Spinal cord (tissue), 10 donors: ENCODE results near the gene LIMCH1. TPM values are rescaled to one million over a fixed set of nuclear protein-coding genes. Genes with fewer than 3 reads are reported as not detected.

ENCODE experiments used
- DNase-seq, 6 donors: peaks; one replicate each; pipeline versions ENCODE4 v3.0.0 to v3.0.0-alpha.2; 2013 to 2015; ENCODE audit warnings: low spot score in 6 of 6, low read depth in 4 of 6
- H3K27ac ChIP-seq: one replicate; pipeline ENCODE4 v1.5.1; 2013; ENCODE audit warnings: low read depth, low read length, control low read depth
- H3K27me3 ChIP-seq: one replicate; pipeline ENCODE4 v1.6.1; 2013; ENCODE audit warnings: low read length; ENCODE audit not compliant: control insufficient read depth, insufficient read depth
- H3K36me3 ChIP-seq: one replicate; pipeline ENCODE4 v1.6.1; 2013; ENCODE audit warnings: low read length; ENCODE audit not compliant: control insufficient read depth, insufficient read depth
- H3K4me1 ChIP-seq: one replicate; pipeline ENCODE4 v1.6.1; 2013; ENCODE audit warnings: low read length; ENCODE audit not compliant: control insufficient read depth, insufficient read depth
- H3K4me3 ChIP-seq: one replicate; pipeline ENCODE4 v1.5.1; 2013; ENCODE audit warnings: low read depth, low read length, control low read depth
- H3K9me3 ChIP-seq: one replicate; pipeline ENCODE4 v1.6.1; 2013; ENCODE audit warnings: low read length; ENCODE audit not compliant: control insufficient read depth, insufficient read depth
- WGBS: methylation state at CpG from one replicate; pipeline ENCODE4 v1.1.5; 2013; ENCODE audit warnings: missing lambda C conversion rate; ENCODE audit not compliant: insufficient coverage; 5-methylcytosine and 5-hydroxymethylcytosine counted together
- polyA plus RNA-seq, 2 donors: library from polyadenylated mRNA; unstranded; fragments of 120-200 nt; gene quantifications; one replicate each; pipeline ENCODE4 v1.2.1, GENCODE V29; 2013; ENCODE audit not compliant: insufficient read length in 2 of 2
- total RNA-seq, 2 donors: library from RNA; depleted of rRNA in 1 of 2; stranded (reverse); fragments of 120-200 nt in 1 of 2; fragments of >200 nt in 1 of 2; gene quantifications; one replicate each; pipeline versions ENCODE4 v1.2.3 to v1.2.4, GENCODE V29; 2013 to 2014
- donor health status: healthy.

Gene LIMCH1
- total and polyA plus RNA-seq, 4 donors: 51.2 to 64.9 (median 58.9) TPM

DNA sequence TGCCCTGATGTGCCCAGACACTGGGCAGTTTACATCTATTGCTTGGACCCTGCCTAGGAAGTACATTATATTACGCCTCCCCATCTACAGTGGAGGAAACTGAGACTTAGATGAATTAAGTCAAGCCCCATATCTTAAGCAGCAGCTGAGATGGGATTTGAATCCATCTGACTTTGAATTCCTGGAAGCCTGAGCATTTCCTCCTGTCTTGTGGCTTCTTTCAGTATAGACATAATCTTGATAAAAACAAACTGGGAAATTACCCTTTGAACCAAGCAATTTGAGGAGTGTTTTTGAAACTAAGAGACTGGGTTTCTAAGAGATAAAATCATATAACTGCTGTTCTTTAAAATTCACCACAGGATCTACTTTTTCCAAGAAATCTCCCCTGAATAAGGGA is 18.6 kb downstream of the LIMCH1 start:
- Histone ChIP-seq H3K9me3 (no peaks in the 10 kb centered on the region), H3K4me3 (no peak overlapping the region), H3K27me3 (no peaks in the 10 kb centered on the region), H3K27ac (no peak overlapping the region), H3K4me1 (peaks cover 6% of the 10 kb centered on the region), H3K36me3 (no peaks in the 10 kb centered on the region)
- DNase-seq: no peak
- no CpG with 5 or more reads among the region's 1 CpG for WGBS

DNA sequence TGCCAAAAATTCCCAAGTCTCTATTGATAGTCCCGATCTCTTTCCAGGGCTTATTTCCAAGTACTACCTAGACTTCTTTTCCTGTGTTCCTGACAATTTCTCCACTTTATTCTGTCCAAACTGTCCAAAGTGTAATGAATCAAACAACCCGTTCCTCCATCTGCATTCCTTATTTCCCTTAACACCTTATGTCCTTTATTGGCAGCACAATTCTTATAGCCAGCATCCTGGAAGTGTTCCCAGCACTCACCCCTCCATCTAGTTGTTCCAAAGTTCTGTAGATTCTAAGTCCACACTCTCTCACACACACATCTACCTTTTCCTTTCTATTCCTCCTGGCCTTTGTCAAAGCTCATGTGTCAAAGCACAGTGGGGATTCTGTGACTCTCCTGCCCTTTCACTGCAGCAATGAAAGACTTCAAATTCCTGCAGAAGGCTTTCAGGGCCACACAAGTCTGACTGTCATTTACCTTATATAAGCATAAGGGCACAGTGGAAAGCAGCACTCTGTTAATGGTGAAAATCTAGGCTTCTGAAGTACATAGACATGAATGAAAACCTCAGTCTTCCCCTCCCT is 22.1 kb downstream of the LIMCH1 start:
- no peak overlapping the region for H3K4me3 ChIP-seq
- WGBS: 54% methylated on average over 2 of the region's 2 CpGs
- DNase-seq: peak in 1 of 6 donors; percentile 66
- H3K36me3 ChIP-seq: no peaks in the 10 kb centered on the region
- H3K9me3 ChIP-seq: no peaks in the 10 kb centered on the region
- H3K27ac ChIP-seq: no peak overlapping the region
- H3K4me1 ChIP-seq: peaks cover 6% of the 10 kb centered on the region
- H3K27me3 ChIP-seq: no peaks in the 10 kb centered on the region

- 42% methylated on average over 3 of the region's 3 CpGs for WGBS
- H3K9me3 ChIP-seq: no peaks in the 10 kb centered on the region
- peak overlapping the region; percentile 52 for H3K27ac ChIP-seq
- peak in 4 of 6 donors; percentile 42 to 94 (median 68) for DNase-seq
- H3K27me3 ChIP-seq: no peaks in the 10 kb centered on the region
- H3K4me1 ChIP-seq: peaks cover 6% of the 10 kb centered on the region
- H3K36me3 ChIP-seq: no peaks in the 10 kb centered on the region
- H3K4me3 ChIP-seq: no peak overlapping the region
Observed at GRCh38 chr4:41561244-41561643, 23.3 kb downstream of the LIMCH1 start.

DNA sequence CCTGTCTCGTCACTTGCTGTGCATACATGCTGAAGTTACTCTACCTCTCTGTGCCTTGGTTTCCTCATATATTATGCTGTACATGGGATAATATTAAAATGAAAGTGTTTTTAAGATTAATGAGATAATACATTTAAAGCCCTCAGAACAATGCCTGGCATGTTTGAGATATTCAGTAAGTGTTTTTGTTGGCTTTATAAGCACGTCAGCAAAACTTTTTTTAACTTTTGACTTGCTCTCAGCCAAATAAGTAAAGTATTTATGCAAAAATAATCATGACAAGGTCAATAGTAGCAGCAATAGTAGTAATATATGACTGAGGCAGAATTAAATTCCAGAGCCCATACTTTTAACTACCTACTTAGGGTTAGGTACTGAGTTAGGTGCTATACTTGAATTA is 29.2 kb downstream of the LIMCH1 start:
- H3K27ac ChIP-seq: no peak overlapping the region
- no CpG with 5 or more reads among the region's 2 CpGs for WGBS

DNA sequence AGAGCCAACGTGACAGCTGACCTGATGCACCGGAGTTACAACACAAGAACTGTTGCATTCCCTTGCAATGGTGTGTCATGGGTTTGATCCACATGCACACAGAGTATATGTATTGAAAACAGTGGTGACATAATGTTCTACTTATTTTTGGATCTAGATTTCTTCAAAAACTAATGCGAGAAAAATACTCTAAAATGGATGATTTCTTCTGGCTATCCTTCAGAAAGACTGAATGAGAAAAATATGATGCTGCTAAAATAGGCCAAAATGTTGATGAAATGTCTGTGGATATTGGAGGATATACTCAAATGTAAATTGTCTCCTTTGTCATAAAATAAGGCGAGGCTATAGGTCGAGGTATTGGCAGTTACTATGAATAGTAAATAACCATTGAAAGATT is 30.4 kb downstream of the LIMCH1 start:
- no peak for DNase-seq
- whole genome bisulfite sequencing: no CpG with 5 or more reads among the region's 5 CpGs
- H3K9me3 ChIP-seq: no peaks in the 10 kb centered on the region
- no peaks in the 10 kb centered on the region for H3K36me3 ChIP-seq
- no peak overlapping the region for H3K27ac ChIP-seq
- no peak overlapping the region for H3K4me3 ChIP-seq
- H3K4me1 ChIP-seq: no peaks in the 10 kb centered on the region
- no peaks in the 10 kb centered on the region for H3K27me3 ChIP-seq

More for the DNA sequence above, 29.2 kb downstream of the LIMCH1 start:
- DNase-seq: no peak
- Histone ChIP-seq H3K36me3 (no peaks in the 10 kb centered on the region), H3K4me1 (no peaks in the 10 kb centered on the region), H3K4me3 (no peak overlapping the region), H3K27me3 (no peaks in the 10 kb centered on the region), H3K9me3 (no peaks in the 10 kb centered on the region)

DNA sequence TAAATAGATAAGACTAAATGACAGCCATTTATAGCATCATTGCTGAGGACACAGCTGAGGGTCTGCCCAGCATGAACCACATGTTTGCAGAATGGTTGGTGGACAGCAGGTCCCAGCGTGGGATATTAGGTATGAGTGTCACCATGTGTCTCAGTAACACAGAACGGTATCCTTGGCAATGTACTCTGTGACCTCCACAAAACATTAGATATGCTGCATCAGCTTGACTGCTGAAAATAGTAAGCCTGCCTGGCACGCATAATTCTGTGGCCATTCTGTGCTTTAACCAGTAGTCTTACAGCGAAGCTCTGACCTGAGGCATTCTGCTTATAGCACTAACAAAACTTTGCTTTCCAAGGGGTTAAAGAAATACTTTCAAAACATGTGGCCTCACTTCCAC is 32.0 kb downstream of the LIMCH1 start:
- DNase-seq: peak in 2 of 6 donors; percentile 24 to 58
- no peaks in the 10 kb centered on the region for H3K27me3 ChIP-seq
- H3K4me1 ChIP-seq: no peaks in the 10 kb centered on the region
- no peak overlapping the region for H3K4me3 ChIP-seq
- WGBS: 32% methylated on average over 4 of the region's 4 CpGs
- H3K27ac ChIP-seq: no peak overlapping the region
- H3K9me3 ChIP-seq: no peaks in the 10 kb centered on the region
- H3K36me3 ChIP-seq: no peaks in the 10 kb centered on the region

DNA sequence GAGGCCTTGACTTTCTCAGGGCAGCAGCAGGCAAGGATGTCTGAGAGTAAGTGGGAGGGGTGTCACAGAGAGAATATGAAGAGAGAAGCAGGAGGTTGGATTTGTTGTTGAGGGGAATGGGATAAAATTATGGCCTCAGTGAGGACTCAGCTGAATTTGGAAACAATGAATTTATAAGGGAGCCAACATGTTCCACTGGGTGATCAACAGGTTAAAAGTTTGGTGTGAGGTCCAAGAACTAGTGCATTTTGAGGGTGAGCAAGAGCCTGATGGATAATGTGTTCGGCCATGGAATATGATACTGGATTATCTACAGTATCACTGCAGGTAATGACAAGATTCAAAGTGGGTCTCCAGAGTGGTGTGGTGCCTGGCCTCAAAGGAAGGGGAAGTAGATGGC is 33.5 kb downstream of the LIMCH1 start:
- H3K36me3 ChIP-seq: no peaks in the 10 kb centered on the region
- H3K27ac ChIP-seq: no peak overlapping the region
- no peak for DNase-seq
- no peaks in the 10 kb centered on the region for H3K9me3 ChIP-seq
- no peaks in the 10 kb centered on the region for H3K27me3 ChIP-seq
- WGBS: 100% methylated on average over 1 of the region's 1 CpG
- no peak overlapping the region for H3K4me3 ChIP-seq
- H3K4me1 ChIP-seq: no peaks in the 10 kb centered on the region

DNA sequence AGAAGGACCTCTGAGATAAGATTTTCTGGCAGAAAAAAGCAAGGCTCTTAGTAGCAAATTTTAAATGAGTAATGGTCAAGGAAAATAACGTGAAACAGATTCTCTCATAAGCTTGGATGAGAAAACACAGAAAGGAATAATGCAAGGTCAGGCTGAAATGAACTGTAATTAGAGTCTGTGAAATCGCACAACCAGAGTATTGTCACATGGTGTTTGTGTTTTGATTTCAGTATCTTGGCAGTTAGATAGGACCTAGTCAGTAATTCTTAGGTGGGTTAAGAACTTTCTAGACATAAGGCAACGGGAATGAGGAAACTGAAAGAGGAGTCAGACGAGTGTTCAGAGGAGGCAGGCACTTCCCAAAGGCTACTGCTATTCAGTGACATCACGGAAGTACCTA is 34.6 kb downstream of the LIMCH1 start:
- Histone ChIP-seq H3K27me3 (no peaks in the 10 kb centered on the region), H3K36me3 (no peaks in the 10 kb centered on the region), H3K4me3 (no peak overlapping the region), H3K27ac (no peak overlapping the region), H3K4me1 (no peaks in the 10 kb centered on the region), H3K9me3 (no peaks in the 10 kb centered on the region)
- WGBS: 63% methylated on average over 3 of the region's 5 CpGs
- no peak for DNase-seq

- no peaks in the 10 kb centered on the region for H3K27me3 ChIP-seq
- H3K4me3 ChIP-seq: no peak overlapping the region
- no peaks in the 10 kb centered on the region for H3K36me3 ChIP-seq
- H3K27ac ChIP-seq: no peak overlapping the region
- WGBS: 45% methylated on average over 2 of the region's 2 CpGs
- peak in 1 of 6 donors; percentile 50 for DNase-seq
- H3K9me3 ChIP-seq: no peaks in the 10 kb centered on the region
- no peaks in the 10 kb centered on the region for H3K4me1 ChIP-seq
Observed at GRCh38 chr4:41572956-41573355, 35.0 kb downstream of the LIMCH1 start.

DNA sequence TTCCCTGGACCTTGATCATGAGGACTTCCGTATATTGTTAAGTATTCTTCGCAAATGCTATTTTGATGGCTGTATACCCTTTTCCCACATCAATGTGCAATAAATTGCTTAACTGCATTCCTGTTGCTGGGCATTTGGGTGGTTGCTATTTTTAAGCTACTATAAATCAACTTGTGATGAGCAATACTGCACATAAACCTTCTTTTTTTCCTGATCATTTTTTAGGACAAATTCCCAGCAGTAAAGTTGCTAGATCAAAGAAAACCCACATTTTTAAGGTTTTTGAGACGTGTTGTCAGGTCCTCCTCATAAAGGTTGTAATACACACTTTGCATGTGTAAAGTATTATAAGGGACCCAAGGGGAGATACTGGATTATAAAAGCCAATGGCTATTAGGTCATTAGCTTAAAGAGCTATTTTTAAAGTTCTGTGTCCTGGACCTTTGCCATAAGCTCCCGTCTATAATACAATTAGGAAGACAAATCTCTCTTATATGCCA is 35.6 kb downstream of the LIMCH1 start:
- DNase-seq: peak in 2 of 6 donors; percentile 30 to 58
- Histone ChIP-seq H3K27me3 (no peaks in the 10 kb centered on the region), H3K36me3 (no peaks in the 10 kb centered on the region), H3K4me3 (no peak overlapping the region), H3K9me3 (no peaks in the 10 kb centered on the region), H3K4me1 (no peaks in the 10 kb centered on the region), H3K27ac (no peak overlapping the region)
- WGBS: 67% methylated on average over 1 of the region's 4 CpGs
